ENCODE data around the gene CDC25A.
A peak's percentile ranks its signal among the peaks of the same experiment; 100 is the strongest.

CDC25A gene

GRCh38 chr3:48141604-48142137 is 46.5 kb downstream of the CDC25A start:
- DNase-seq (ENCODE audit: low read depth in 3 of 3), result no peak

- DNase-seq (ENCODE audit: low read depth in 3 of 3), result no peak
These were observed 47.1 kb downstream of the CDC25A start for GRCh38 chr3:48140936-48141603.

GRCh38 chr3:48140336-48140757 is 47.9 kb downstream of the CDC25A start:
- DNase-seq (ENCODE audit: low read depth in 3 of 3), result no peak

- DNase-seq (ENCODE audit: low read depth in 3 of 3), result no peak
These were observed 50.7 kb downstream of the CDC25A start for GRCh38 chr3:48137425-48137999.

GRCh38 chr3:48135552-48136495 is 52.4 kb downstream of the CDC25A start:
- no peak for DNase-seq (ENCODE audit: low read depth in 3 of 3)

GRCh38 chr3:48130321-48130904 is 57.8 kb downstream of the CDC25A start:
- DNase-seq (ENCODE audit: low read depth in 3 of 3), result no peak

- DNase-seq (ENCODE audit: low read depth in 3 of 3), result no peak
These were observed 58.3 kb downstream of the CDC25A start for GRCh38 chr3:48129921-48130320.

- DNase-seq (ENCODE audit: low read depth in 3 of 3), result no peak
These were observed 59.4 kb downstream of the CDC25A start for GRCh38 chr3:48128774-48129173.

GRCh38 chr3:48125886-48126622 is 62.2 kb downstream of the CDC25A start:
- no peak for DNase-seq (ENCODE audit: low read depth in 3 of 3)

GRCh38 chr3:48125013-48125705 is 63.1 kb downstream of the CDC25A start:
- DNase-seq (ENCODE audit: low read depth in 3 of 3), result no peak

- no peak for DNase-seq (ENCODE audit: low read depth in 3 of 3)
These were observed 64.9 kb downstream of the CDC25A start for GRCh38 chr3:48123346-48123745.

- DNase-seq (ENCODE audit: low read depth in 3 of 3), result no peak
These were observed 65.7 kb downstream of the CDC25A start for GRCh38 chr3:48122504-48122903.

GRCh38 chr3:48120223-48120622 is 68.0 kb downstream of the CDC25A start:
- DNase-seq (ENCODE audit: low read depth in 3 of 3), result no peak

GRCh38 chr3:48119505-48120193 is 68.6 kb downstream of the CDC25A start:
- no peak for DNase-seq (ENCODE audit: low read depth in 3 of 3)

GRCh38 chr3:48118928-48119327 is 69.3 kb downstream of the CDC25A start:
- no peak for DNase-seq (ENCODE audit: low read depth in 3 of 3)

- DNase-seq (ENCODE audit: low read depth in 3 of 3), result no peak
These were observed 69.9 kb downstream of the CDC25A start for GRCh38 chr3:48118322-48118721.

GRCh38 chr3:48112813-48113212 is 75.4 kb downstream of the CDC25A start:
- no peak for DNase-seq (ENCODE audit: low read depth in 3 of 3)

GRCh38 chr3:48112108-48112791 is 76.0 kb downstream of the CDC25A start:
- DNase-seq (ENCODE audit: low read depth in 3 of 3), result peak in 2 of 3 donors; percentile 4 to 21

GRCh38 chr3:48110463-48110862 is 77.8 kb downstream of the CDC25A start:
- no peak for DNase-seq (ENCODE audit: low read depth in 3 of 3)

Measured in stimulated activated CD4-positive, alpha-beta T cell treated with anti-CD3 and anti-CD28 coated beads, TNF-alpha, amount 100 ng/mL, for 48 hours (primary cell).